ENCODE measurements around the gene NSDHL.

NSDHL gene

DNA sequence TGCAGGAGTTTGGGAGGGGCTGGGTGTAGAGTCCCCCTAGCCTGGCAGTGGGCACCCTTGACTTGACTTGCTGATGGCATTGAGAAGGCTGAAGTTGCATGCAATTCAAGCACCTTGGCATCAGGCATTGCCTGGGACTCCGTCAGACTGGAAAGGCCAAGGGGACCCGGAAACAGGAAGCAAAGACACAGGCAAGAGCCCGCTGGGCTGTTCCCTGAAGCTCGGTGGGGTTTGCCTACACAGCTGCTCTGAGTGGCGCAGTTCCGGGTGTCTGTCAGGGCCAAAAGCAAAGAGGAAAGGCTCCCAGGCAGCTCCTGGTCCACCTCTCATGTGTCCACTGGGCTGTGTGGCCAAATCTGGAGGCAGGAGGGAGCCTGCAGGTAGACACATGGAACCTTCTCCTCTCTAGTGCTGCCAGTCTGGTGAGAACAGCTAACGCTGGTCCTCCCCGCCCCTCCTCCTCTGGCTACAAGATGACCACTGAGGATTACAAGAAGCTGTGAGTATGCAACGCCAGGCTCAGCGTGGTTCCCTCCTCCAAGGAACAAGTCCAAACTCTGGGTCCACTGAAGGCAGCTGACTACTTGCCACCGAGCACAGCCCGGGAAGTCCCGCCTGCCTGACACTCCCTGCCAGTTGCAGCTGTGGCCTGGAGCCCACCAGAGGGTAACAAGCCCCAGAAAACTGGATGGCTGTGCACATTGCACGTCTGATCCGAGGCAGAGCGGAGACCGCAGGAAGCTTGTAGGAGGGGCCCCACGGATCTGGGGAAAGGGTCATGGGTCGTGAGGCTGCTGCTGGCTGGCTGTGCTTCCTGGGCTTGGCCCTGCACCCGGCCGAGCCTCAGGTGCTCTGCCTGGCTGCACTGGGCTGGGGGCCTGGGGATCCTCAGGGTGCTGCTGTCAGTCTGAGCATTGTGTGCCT, 87.1 kb downstream of the NSDHL start:
- DNase-seq: no peak

DNA sequence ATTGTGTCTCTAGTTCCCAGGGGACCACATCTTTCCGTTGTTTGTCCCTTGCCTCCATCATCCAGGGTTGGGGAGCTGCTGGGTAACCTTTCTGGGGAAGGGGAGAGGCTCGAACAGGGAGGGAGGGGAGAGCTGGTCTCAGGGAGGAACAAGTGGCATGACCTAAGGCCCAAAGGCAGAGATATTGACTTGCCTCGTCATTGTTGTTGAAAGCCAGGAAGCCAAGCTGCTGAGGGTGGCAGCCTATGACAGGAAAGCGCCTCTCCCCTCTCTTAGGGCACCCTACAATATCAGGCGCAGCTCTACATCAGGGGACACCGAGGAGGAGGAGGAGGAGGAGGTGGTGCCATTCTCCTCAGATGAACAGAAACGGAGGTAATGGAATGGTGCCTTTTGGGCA, 87.8 kb downstream of the NSDHL start:
- DNase-seq: no peak

All from NCI-H1930 (cell line).